NCI-H510A (cell line): ENCODE results near the gene ELF2.
"Not testable (repeated sequence)": the region's sequence is repeated elsewhere in the genome, so short reads cannot be mapped to it uniquely, and the experiment has no call there.

Experiments used
- DNase-seq: peaks from one replicate; lab custom pipeline; 2025; lab: John Stamatoyannopoulos, UW

Gene ELF2

GRCh38 chr4:139144161-139144859 is 32.7 kb downstream of the ELF2 start:
- no peak for DNase-seq

GRCh38 chr4:139142980-139143379 is 34.0 kb downstream of the ELF2 start:
- no peak for DNase-seq

GRCh38 chr4:139142087-139142486 is 34.9 kb downstream of the ELF2 start:
- no peak for DNase-seq

GRCh38 chr4:139137763-139138162 is 39.3 kb downstream of the ELF2 start:
- DNase-seq, result no peak

GRCh38 chr4:139134403-139134802 is 42.6 kb downstream of the ELF2 start:
- DNase-seq, result no peak

GRCh38 chr4:139131209-139131870 is 45.7 kb downstream of the ELF2 start:
- DNase-seq, result no peak

GRCh38 chr4:139129206-139129605 is 47.8 kb downstream of the ELF2 start:
- DNase-seq, result no peak

- DNase-seq, result no peak
Observed at GRCh38 chr4:139126898-139127297, 50.1 kb downstream of the ELF2 start.

- no peak for DNase-seq
Observed at GRCh38 chr4:139123910-139124309, 53.1 kb downstream of the ELF2 start.

- DNase-seq, result no peak
Observed at GRCh38 chr4:139118365-139118764, 58.7 kb downstream of the ELF2 start.

GRCh38 chr4:139115226-139115625 is 61.8 kb downstream of the ELF2 start:
- DNase-seq, result no peak

- DNase-seq, result not testable (repeated sequence)
Observed at GRCh38 chr4:139114795-139115194, 62.2 kb downstream of the ELF2 start.

- no peak for DNase-seq
Observed at GRCh38 chr4:139112650-139113049, 64.4 kb downstream of the ELF2 start.

GRCh38 chr4:139108567-139109128 is 68.4 kb downstream of the ELF2 start:
- DNase-seq, result no peak

- DNase-seq, result peak; percentile 44
Observed at GRCh38 chr4:139099366-139099982, 77.5 kb downstream of the ELF2 start.

- no peak for DNase-seq
Observed at GRCh38 chr4:139092271-139092670, 84.7 kb downstream of the ELF2 start.

- no peak for DNase-seq
Observed at GRCh38 chr4:139085141-139085540, 91.9 kb downstream of the ELF2 start.

- no peak for DNase-seq
Observed at GRCh38 chr4:139084804-139085093, 92.3 kb downstream of the ELF2 start.

GRCh38 chr4:139083956-139084803 is 92.8 kb downstream of the ELF2 start:
- peak; percentile 86 for DNase-seq

GRCh38 chr4:139083607-139083955 is 93.4 kb downstream of the ELF2 start:
- DNase-seq, result peak; percentile 3

GRCh38 chr4:139082750-139083606 is 94.0 kb downstream of the ELF2 start:
- DNase-seq, result peak; percentile 93
